ENCODE data around the gene CHGA. TPM values are rescaled to one million over a fixed set of nuclear protein-coding genes. Genes with fewer than 3 reads are reported as not detected.

CHGA gene
- polyA plus RNA-seq, 3 donors = not detected

DNA sequence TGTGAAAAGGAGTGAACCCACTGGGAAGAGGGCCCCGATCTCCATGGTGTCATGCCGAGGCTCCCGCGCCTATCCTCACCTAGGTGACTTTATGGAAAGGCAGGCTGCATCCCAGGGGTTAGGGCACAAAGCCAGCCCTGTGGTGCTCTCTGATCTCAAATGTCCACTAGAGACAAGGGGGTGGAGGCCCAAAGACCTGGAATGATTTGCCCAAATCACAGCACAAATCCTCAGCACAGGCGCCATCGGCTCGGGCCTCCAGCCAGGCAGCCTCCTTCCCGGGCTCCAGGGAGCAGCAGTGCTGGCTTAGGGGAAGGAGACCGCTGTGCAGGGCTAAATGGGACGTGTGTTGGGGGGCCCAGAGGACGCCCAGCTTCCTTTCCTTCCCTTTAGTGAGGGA is 17.6 kb downstream of the CHGA start:
- H3K79me2 ChIP-seq (ENCODE audit: insufficient read depth, low read length) = no peaks in the 10 kb centered on the region
- H3K36me3 Mint-ChIP-seq = peaks cover 78 to 99% of the 10 kb centered on the region in 2 donors

DNA sequence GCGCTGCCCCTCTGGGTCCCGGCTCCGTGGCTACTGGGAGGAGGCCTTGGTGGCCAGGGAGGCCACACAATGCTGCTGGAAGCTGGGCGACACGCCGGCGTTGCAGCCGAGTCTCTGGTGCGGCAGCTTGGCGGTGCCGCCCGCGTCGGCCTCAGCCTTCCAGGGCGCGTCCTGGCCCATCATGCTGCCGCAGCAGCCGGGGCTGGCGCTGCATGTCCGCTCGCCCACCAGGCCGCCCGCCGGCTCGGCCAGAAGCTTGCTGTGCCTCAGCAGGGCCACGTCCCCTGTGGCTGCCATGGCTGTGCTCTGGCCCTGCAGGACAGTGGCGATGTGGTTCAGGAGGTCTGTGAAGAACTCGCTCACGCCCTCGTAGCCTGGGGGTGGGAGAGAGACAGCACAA is 18.6 kb downstream of the CHGA start:
- Mint-ChIP-seq H3K9me3 (no peaks in the 10 kb centered on the region), H3K27me3 (ENCODE audit: low read depth in 3 of 3) (peaks cover 0 to 1% (median 0%) of the 10 kb centered on the region in 3 donors), H3K27ac (no peak overlapping the region), H3K36me3 (peaks cover 75 to 98% of the 10 kb centered on the region in 2 donors), H3K4me3 (no peak overlapping the region), H3K4me1 (no peaks in the 10 kb centered on the region)
- H3K4me2 ChIP-seq (replicated peaks; ENCODE audit: extremely low read depth, low read length, poor library complexity, severe bottlenecking) = no peak overlapping the region
- no peak overlapping the region for H3K27ac ChIP-seq (ENCODE audit: low read depth in 1 of 2, low read length in 2 of 2)
- DNase-seq = no peak
- TF ChIP-seq, protein P1, sequence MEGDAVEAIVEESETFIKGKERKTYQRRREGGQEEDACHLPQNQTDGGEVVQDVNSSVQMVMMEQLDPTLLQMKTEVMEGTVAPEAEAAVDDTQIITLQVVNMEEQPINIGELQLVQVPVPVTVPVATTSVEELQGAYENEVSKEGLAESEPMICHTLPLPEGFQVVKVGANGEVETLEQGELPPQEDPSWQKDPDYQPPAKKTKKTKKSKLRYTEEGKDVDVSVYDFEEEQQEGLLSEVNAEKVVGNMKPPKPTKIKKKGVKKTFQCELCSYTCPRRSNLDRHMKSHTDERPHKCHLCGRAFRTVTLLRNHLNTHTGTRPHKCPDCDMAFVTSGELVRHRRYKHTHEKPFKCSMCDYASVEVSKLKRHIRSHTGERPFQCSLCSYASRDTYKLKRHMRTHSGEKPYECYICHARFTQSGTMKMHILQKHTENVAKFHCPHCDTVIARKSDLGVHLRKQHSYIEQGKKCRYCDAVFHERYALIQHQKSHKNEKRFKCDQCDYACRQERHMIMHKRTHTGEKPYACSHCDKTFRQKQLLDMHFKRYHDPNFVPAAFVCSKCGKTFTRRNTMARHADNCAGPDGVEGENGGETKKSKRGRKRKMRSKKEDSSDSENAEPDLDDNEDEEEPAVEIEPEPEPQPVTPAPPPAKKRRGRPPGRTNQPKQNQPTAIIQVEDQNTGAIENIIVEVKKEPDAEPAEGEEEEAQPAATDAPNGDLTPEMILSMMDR (IDR thresholded peaks at IDR 0.05) = no peak
- WGBS (ENCODE audit: insufficient coverage) = 98% methylated on average over 27 of the region's 30 CpGs
- H2AFZ ChIP-seq (ENCODE audit: insufficient read depth, low read depth, low read length, poor library complexity, severe bottlenecking) = no peak overlapping the region
- no peaks in the 10 kb centered on the region for H3K9me3 ChIP-seq (replicated peaks in 1 of 2; ENCODE audit: control insufficient read depth in 1 of 2, insufficient read depth in 1 of 2, low read length in 2 of 2)
- no peaks in the 10 kb centered on the region for H3K4me1 ChIP-seq (ENCODE audit: control insufficient read depth in 1 of 2, insufficient read depth in 2 of 2, low read length in 2 of 2)
- no peak overlapping the region for H3K9ac ChIP-seq (ENCODE audit: insufficient read depth, low read length, poor library complexity, severe bottlenecking)
- no peak overlapping the region for H3K4me3 ChIP-seq (replicated peaks in 1 of 3; ENCODE audit: low read depth in 2 of 3, low read length in 3 of 3)
- H3K36me3 ChIP-seq (replicated peaks in 1 of 2; ENCODE audit: control insufficient read depth in 1 of 2, insufficient read depth in 2 of 2, low read length in 2 of 2) = peaks cover 89 to 100% of the 10 kb centered on the region in 2 donors
- peaks cover 88% of the 10 kb centered on the region for H4K20me1 ChIP-seq (ENCODE audit: insufficient read depth, low read length)
- H3K27me3 ChIP-seq (ENCODE audit: control insufficient read depth in 2 of 2, insufficient read depth in 2 of 2, low read length in 2 of 2) = no peaks in the 10 kb centered on the region
- H3K79me2 ChIP-seq (ENCODE audit: insufficient read depth, low read length) = no peaks in the 10 kb centered on the region
- intact Hi-C loops (cut with micrococcal nuclease) = no loop called here

More for the DNA sequence above, 17.6 kb downstream of the CHGA start:
- Histone ChIP-seq H3K27me3 (ENCODE audit: control insufficient read depth in 2 of 2, insufficient read depth in 2 of 2, low read length in 2 of 2) (no peaks in the 10 kb centered on the region), H3K9ac (ENCODE audit: insufficient read depth, low read length, poor library complexity, severe bottlenecking) (no peak overlapping the region), H3K4me1 (ENCODE audit: control insufficient read depth in 1 of 2, insufficient read depth in 2 of 2, low read length in 2 of 2) (no peaks in the 10 kb centered on the region), H3K9me3 (replicated peaks in 1 of 2; ENCODE audit: control insufficient read depth in 1 of 2, insufficient read depth in 1 of 2, low read length in 2 of 2) (no peaks in the 10 kb centered on the region), H3K27ac (ENCODE audit: low read depth in 1 of 2, low read length in 2 of 2) (no peak overlapping the region), H3K4me3 (replicated peaks in 1 of 3; ENCODE audit: low read depth in 2 of 3, low read length in 3 of 3) (no peak overlapping the region), H3K4me2 (replicated peaks; ENCODE audit: extremely low read depth, low read length, poor library complexity, severe bottlenecking) (no peak overlapping the region), H2AFZ (ENCODE audit: insufficient read depth, low read depth, low read length, poor library complexity, severe bottlenecking) (no peak overlapping the region), H3K36me3 (replicated peaks in 1 of 2; ENCODE audit: control insufficient read depth in 1 of 2, insufficient read depth in 2 of 2, low read length in 2 of 2) (peaks cover 88 to 100% of the 10 kb centered on the region in 2 donors), H4K20me1 (ENCODE audit: insufficient read depth, low read length) (peaks cover 82% of the 10 kb centered on the region)
- intact Hi-C loops (cut with micrococcal nuclease) = no loop called here
- no peak overlapping the region for H3K4me3 Mint-ChIP-seq
- WGBS (ENCODE audit: insufficient coverage) = 100% methylated on average over 6 of the region's 11 CpGs
- TF ChIP-seq, protein P1 (IDR thresholded peaks at IDR 0.05) = no peak
- H3K4me1 Mint-ChIP-seq = no peaks in the 10 kb centered on the region
- peak overlapping the region in 2 of 7 donors; percentile 54 to 57 for H3K27ac Mint-ChIP-seq
- peaks cover 0 to 1% (median 0%) of the 10 kb centered on the region in 3 donors for H3K27me3 Mint-ChIP-seq (ENCODE audit: low read depth in 3 of 3)
- no peak for DNase-seq
- H3K9me3 Mint-ChIP-seq = no peaks in the 10 kb centered on the region
